Fibroblast of pulmonary artery (primary cell): Measurements from ENCODE around the gene PDE7B.

ENCODE experiments used
- DNase-seq: peaks from one replicate; pipeline ENCODE4 v3.0.0-alpha.2; 2010; ENCODE audit warnings: low read depth
- H3K4me3 ChIP-seq: replicated peaks from 2 replicates; pipeline ENCODE4 v1.5.1; 2011; ENCODE audit warnings: low read depth, mild to moderate bottlenecking, control low read depth, low read length, moderate library complexity
- TF ChIP-seq, protein P1 (sequence below): IDR thresholded peaks from 2 replicates; pipeline ENCODE4 v1.5.1; 2011; ENCODE audit warnings: mild to moderate bottlenecking, control low read depth, low read length, inconsistent platforms; ENCODE audit errors: missing control alignments

PDE7B gene

DNA sequence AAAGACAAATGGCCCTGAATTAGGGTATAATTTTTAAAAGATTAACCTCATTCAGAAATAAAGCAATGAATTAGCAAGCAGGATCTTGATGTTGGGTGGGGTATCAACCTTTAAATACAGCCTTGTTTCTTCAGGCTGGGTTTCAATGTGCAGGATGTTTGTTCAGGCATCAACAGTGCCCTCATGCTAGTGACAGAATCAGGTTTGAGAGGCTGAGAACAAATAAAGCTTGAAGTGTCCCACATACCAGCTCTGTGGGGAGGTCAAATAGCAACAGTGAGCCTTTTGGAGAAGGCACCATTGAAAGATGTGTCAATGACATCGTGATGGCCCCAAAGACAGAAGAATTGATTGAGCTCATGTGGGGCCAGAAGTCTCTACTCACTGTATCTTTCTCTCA lies 330.4 kb downstream of the PDE7B start:
- no peak for DNase-seq
- TF ChIP-seq, protein P1, sequence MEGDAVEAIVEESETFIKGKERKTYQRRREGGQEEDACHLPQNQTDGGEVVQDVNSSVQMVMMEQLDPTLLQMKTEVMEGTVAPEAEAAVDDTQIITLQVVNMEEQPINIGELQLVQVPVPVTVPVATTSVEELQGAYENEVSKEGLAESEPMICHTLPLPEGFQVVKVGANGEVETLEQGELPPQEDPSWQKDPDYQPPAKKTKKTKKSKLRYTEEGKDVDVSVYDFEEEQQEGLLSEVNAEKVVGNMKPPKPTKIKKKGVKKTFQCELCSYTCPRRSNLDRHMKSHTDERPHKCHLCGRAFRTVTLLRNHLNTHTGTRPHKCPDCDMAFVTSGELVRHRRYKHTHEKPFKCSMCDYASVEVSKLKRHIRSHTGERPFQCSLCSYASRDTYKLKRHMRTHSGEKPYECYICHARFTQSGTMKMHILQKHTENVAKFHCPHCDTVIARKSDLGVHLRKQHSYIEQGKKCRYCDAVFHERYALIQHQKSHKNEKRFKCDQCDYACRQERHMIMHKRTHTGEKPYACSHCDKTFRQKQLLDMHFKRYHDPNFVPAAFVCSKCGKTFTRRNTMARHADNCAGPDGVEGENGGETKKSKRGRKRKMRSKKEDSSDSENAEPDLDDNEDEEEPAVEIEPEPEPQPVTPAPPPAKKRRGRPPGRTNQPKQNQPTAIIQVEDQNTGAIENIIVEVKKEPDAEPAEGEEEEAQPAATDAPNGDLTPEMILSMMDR = no peak

DNA sequence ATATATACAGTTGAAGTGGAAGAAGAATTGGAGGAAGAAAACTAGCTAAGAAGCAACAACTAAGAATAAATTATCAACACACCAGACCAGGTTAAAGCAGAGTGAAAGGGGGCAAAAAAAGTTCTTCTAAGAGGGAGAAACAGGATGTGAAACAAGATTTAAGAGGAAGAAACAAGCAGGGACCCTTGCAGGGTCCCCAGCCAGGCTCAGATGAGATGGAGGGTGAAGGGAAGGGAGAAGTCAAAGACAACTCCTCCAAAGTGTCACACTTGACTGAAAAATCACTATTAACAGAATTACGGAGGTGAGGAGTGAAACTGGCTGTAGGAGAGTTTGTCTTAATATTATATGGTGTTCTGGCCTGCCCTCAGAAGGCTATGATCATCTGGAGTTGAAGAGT lies 333.2 kb downstream of the PDE7B start:
- TF ChIP-seq, protein P1 = no peak
- DNase-seq = no peak
- H3K4me3 ChIP-seq = no peak overlapping the region

More for the DNA sequence above, 330.4 kb downstream of the PDE7B start:
- no peak overlapping the region for H3K4me3 ChIP-seq

GRCh38 chr6:136186363-136186762 lies 334.9 kb downstream of the PDE7B start:
- H3K4me3 ChIP-seq = no peak overlapping the region
- DNase-seq = no peak

DNA sequence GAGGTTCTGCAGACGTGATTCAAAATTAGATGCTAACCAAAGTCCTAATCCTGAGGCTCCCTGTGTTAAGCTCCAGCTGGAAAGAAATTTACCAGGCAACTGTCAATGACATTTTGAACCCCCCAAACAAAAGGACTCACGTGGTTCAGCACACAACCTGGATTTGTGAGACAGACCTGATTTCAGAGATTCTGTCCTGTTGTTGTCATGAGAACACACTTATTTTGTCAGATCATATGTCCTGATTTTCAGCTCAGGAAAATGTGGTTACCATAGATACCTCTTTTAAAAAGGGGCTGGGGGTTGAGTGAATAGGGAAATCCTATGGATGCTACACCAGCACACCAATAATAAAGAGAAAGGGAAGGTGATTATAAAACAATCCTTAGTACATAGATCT lies 337.0 kb downstream of the PDE7B start:
- TF ChIP-seq, protein P1 = no peak
- no peak overlapping the region for H3K4me3 ChIP-seq
- no peak for DNase-seq

More at GRCh38 chr6:136186363-136186762, 334.9 kb downstream of the PDE7B start:
- TF ChIP-seq, protein P1 = no peak

GRCh38 chr6:136189104-136189503 lies 337.6 kb downstream of the PDE7B start:
- TF ChIP-seq, protein P1 = no peak
- no peak overlapping the region for H3K4me3 ChIP-seq
- no peak for DNase-seq

GRCh38 chr6:136191606-136192312 lies 340.3 kb downstream of the PDE7B start:
- H3K4me3 ChIP-seq = no peak overlapping the region
- TF ChIP-seq, protein P1 = no peak
- no peak for DNase-seq

- H3K4me3 ChIP-seq = no peak overlapping the region
- no peak for DNase-seq
- TF ChIP-seq, protein P1 = no peak
Observed at GRCh38 chr6:136192902-136193301, 341.4 kb downstream of the PDE7B start.
